ENCODE results near the gene PCSK6.

- no peak for TF ChIP-seq EZH2 (IDR thresholded peaks at IDR 0.05; ENCODE audit: insufficient read depth, poor library complexity, severe bottlenecking)
- no peak for TF ChIP-seq EZH2phosphoT487 (IDR thresholded peaks at IDR 0.05; ENCODE audit: insufficient read depth, low read depth)
These were observed 24.4 kb downstream of the PCSK6 start for GRCh38 chr15:101464999-101465669.
